Stomach (tissue), 9 donors: ENCODE results near the gene LYZL4. TPM values are rescaled to one million over a fixed set of nuclear protein-coding genes. Genes with fewer than 3 reads are reported as not detected.

Experiments
- DNase-seq, 2 donors: peaks; one replicate each; pipeline versions ENCODE4 v3.0.0 to v3.0.0-alpha.2; 2013 to 2019
- H3K27ac ChIP-seq, 5 donors: fragments of 200-600 bp in 4 of 5; sonication (generic) in 4 of 5; one replicate each; pipeline ENCODE4 v1.5.1; 2013 to 2019; ENCODE audit warnings: mild to moderate bottlenecking in 1 of 5, moderate library complexity in 1 of 5
- H3K27me3 ChIP-seq, 3 donors: fragments of 200-600 bp; sonication (generic); one replicate each; pipeline ENCODE4 v1.5.1; 2017 to 2019; ENCODE audit warnings: mixed run types in 1 of 3
- H3K36me3 ChIP-seq, 4 donors: fragments of 200-600 bp; sonication (generic); 1 replicate in 3 of 4; 2 replicates in 1 of 4; pipeline ENCODE4 v1.5.1; 2016 to 2019
- H3K4me1 ChIP-seq, 4 donors: fragments of 200-600 bp; sonication (generic); one replicate each; pipeline ENCODE4 v1.5.1; 2016 to 2019
- H3K4me3 ChIP-seq, 4 donors: fragments of 200-600 bp; sonication (generic) in 3 of 4; one replicate each; pipeline ENCODE4 v1.5.1; 2016 to 2019; ENCODE audit warnings: mild to moderate bottlenecking in 1 of 4
- H3K9me3 ChIP-seq, 4 donors: fragments of 200-600 bp; sonication (generic); one replicate each; pipeline ENCODE4 v1.5.1; 2016 to 2019
- CTCF ChIP-seq, 7 experiments: fragments of 450-650 bp in 4 of 7; fragments of 200-600 bp in 3 of 7; sonication (generic) in 3 of 7; IDR thresholded peaks; one replicate each; pipeline ENCODE4 v1.5.1; 2016 to 2019; ENCODE audit warnings: antibody characterized with exemption in 7 of 7, control low read depth in 2 of 7, mild to moderate bottlenecking in 1 of 7
- EP300 ChIP-seq: sonication (generic); formaldehyde crosslinking; IDR thresholded peaks from one replicate; pipeline ENCODE4 v1.6.1; 2017; ENCODE audit warnings: antibody characterized with exemption
- POLR2A ChIP-seq, 4 donors: fragments of 450-650 bp; IDR thresholded peaks; one replicate each; pipeline ENCODE4 v1.6.1; 2016; ENCODE audit warnings: antibody characterized with exemption in 4 of 4, control low read depth in 2 of 4, mild to moderate bottlenecking in 1 of 4, moderate library complexity in 1 of 4
- POLR2AphosphoS5 ChIP-seq, 3 donors: sonication (generic); formaldehyde crosslinking; IDR thresholded peaks; one replicate each; pipeline ENCODE4 v1.6.1; 2016; ENCODE audit warnings: antibody characterized with exemption in 3 of 3
- WGBS, 5 donors: extraction: QIAGEN DNeasy Blood & Tissue Kit in 3 of 5; methylation state at CpG; one replicate each; pipeline versions ENCODE4 v1.1.5 to v1.1.7; 2013 to 2018; 5-methylcytosine and 5-hydroxymethylcytosine counted together
- intact Hi-C: fragments of 100-400 bp; cut with DNase I; formaldehyde crosslinking; loops from one replicate; pipeline ENCODE4 v1.15.1; 2023; ENCODE audit warnings: low total_unique reads
- polyA plus RNA-seq, 3 donors: library from polyadenylated mRNA; stranded (reverse); fragments of 200-250 nt; gene quantifications; one replicate each; pipeline ENCODE4 v1.2.3, GENCODE V29; 2013
- total RNA-seq, 5 donors: library from RNA; depleted of rRNA; stranded (reverse); fragments of >200 nt; gene quantifications; one replicate each; pipeline versions ENCODE4 v1.1.0 to v1.2.3, GENCODE V29; 2014 to 2016
- donor health status: healthy with polysubstance abuse.
- donor health status: Bipolar disorder and iron deficiency.
- donor health status: healthy.

LYZL4 gene
- total and polyA plus RNA-seq, 8 donors: not detected

GRCh38 chr3:42440924-42441323, 30.5 kb upstream of the LYZL4 start:
- no peaks in the 10 kb centered on the region for H3K36me3 ChIP-seq
- no peak for DNase-seq
- TF ChIP-seq EP300 (no peak), POLR2A (IDR thresholded peaks at IDR 0.05) (no peak), POLR2AphosphoS5 (IDR thresholded peaks at IDR 0.05) (no peak), CTCF (IDR thresholded peaks at IDR 0.05) (no peak)
- WGBS, 5 donors: 24 to 39% (median 30%) methylated on average over 8 of the region's 8 CpGs
- no peak overlapping the region for H3K27ac ChIP-seq
- intact Hi-C loops: loop anchor here (5.0 kb wide), 1 partner anchor 214 kb away; no protein-coding TSS in a partner anchor
- H3K9me3 ChIP-seq: no peaks in the 10 kb centered on the region
- H3K27me3 ChIP-seq: peaks cover 0 to 38% (median 0%) of the 10 kb centered on the region in 3 donors
- H3K4me1 ChIP-seq: no peaks in the 10 kb centered on the region
- H3K4me3 ChIP-seq: no peak overlapping the region

- Histone ChIP-seq H3K9me3 (no peaks in the 10 kb centered on the region), H3K36me3 (no peaks in the 10 kb centered on the region), H3K4me1 (no peaks in the 10 kb centered on the region), H3K27ac (no peak overlapping the region), H3K4me3 (no peak overlapping the region), H3K27me3 (peaks cover 0 to 36% (median 0%) of the 10 kb centered on the region in 3 donors)
- TF ChIP-seq EP300 (no peak), POLR2A (IDR thresholded peaks at IDR 0.05) (no peak), CTCF (IDR thresholded peaks at IDR 0.05) (no peak), POLR2AphosphoS5 (IDR thresholded peaks at IDR 0.05) (no peak)
- DNase-seq: no peak
- intact Hi-C loops: loop anchor here (5.0 to 10.0 kb wide), 2 partner anchors 185 to 212 kb away; no protein-coding TSS in a partner anchor
- 76 to 84% (median 77%) methylated on average over 10 of the region's 10 CpGs for WGBS, 5 donors
These were observed 29.1 kb upstream of the LYZL4 start for GRCh38 chr3:42439261-42440115.

GRCh38 chr3:42438758-42439157, 28.3 kb upstream of the LYZL4 start:
- Histone ChIP-seq H3K4me3 (no peak overlapping the region), H3K36me3 (no peaks in the 10 kb centered on the region), H3K4me1 (no peaks in the 10 kb centered on the region), H3K9me3 (no peaks in the 10 kb centered on the region), H3K27ac (no peak overlapping the region), H3K27me3 (peaks cover 0 to 32% (median 0%) of the 10 kb centered on the region in 3 donors)
- 54 to 83% (median 64%) methylated on average over 2 of the region's 2 CpGs for whole genome bisulfite sequencing, 5 donors
- intact Hi-C loops: loop anchor here (10.0 kb wide), 1 partner anchor 184 kb away; no protein-coding TSS in a partner anchor
- TF ChIP-seq EP300: no peak
- TF ChIP-seq CTCF (IDR thresholded peaks at IDR 0.05): no peak
- no peak for TF ChIP-seq POLR2A (IDR thresholded peaks at IDR 0.05)
- TF ChIP-seq POLR2AphosphoS5 (IDR thresholded peaks at IDR 0.05): no peak
- DNase-seq: no peak

- H3K9me3 ChIP-seq: peaks cover 0 to 4% (median 2%) of the 10 kb centered on the region in 4 donors
- H3K4me1 ChIP-seq: no peaks in the 10 kb centered on the region
- 88 to 100% (median 91%) methylated on average over 2 of the region's 2 CpGs for WGBS, 5 donors
- peaks cover 0 to 31% (median 0%) of the 10 kb centered on the region in 3 donors for H3K27me3 ChIP-seq
- H3K27ac ChIP-seq: no peak overlapping the region
- DNase-seq: no peak
- TF ChIP-seq POLR2AphosphoS5 (IDR thresholded peaks at IDR 0.05) (no peak), POLR2A (IDR thresholded peaks at IDR 0.05) (no peak), EP300 (no peak), CTCF (IDR thresholded peaks at IDR 0.05) (no peak)
- H3K4me3 ChIP-seq: no peak overlapping the region
- intact Hi-C loops: loop anchor here (10.0 kb wide), 1 partner anchor 183 kb away; no protein-coding TSS in a partner anchor
- H3K36me3 ChIP-seq: no peaks in the 10 kb centered on the region
These were observed 27.8 kb upstream of the LYZL4 start for GRCh38 chr3:42438193-42438592.
